Neuronal stem cell (in vitro differentiated cells): Measurements from ENCODE around the gene DZIP1.

Source experiments
- DNase-seq: peaks from one replicate; pipeline ENCODE4 v3.0.0-alpha.2; 2013; ENCODE audit warnings: low spot score
- H2AFZ ChIP-seq: one replicate; pipeline ENCODE4 v1.6.1; 2013; ENCODE audit warnings: mild to moderate bottlenecking, low read length, inconsistent platforms
- H2AK5ac ChIP-seq: 2 replicates; pipeline ENCODE4 v1.6.1; 2013; ENCODE audit warnings: low read depth, mild to moderate bottlenecking, inconsistent platforms, low read length, moderate library complexity, mixed read lengths
- H2BK120ac ChIP-seq: 2 replicates; pipeline ENCODE4 v1.6.1; 2013; ENCODE audit warnings: low read depth, mild to moderate bottlenecking, inconsistent platforms, low read length, moderate library complexity, mixed read lengths
- H2BK12ac ChIP-seq: one replicate; pipeline ENCODE4 v1.6.1; 2013; ENCODE audit warnings: low read length, inconsistent platforms
- H2BK15ac ChIP-seq: 2 replicates; pipeline ENCODE4 v1.6.1; 2013; ENCODE audit warnings: mild to moderate bottlenecking, low read length, inconsistent platforms, mixed read lengths
- H2BK5ac ChIP-seq: one replicate; pipeline ENCODE4 v1.6.1; 2013; ENCODE audit warnings: inconsistent platforms, mild to moderate bottlenecking, low read length, moderate library complexity
- H3K14ac ChIP-seq: one replicate; pipeline ENCODE4 v1.6.1; 2013; ENCODE audit warnings: low read length, inconsistent platforms
- H3K18ac ChIP-seq: 2 replicates; pipeline ENCODE4 v1.6.1; 2013; ENCODE audit warnings: low read length, inconsistent platforms
- H3K23ac ChIP-seq: 2 replicates; pipeline ENCODE4 v1.6.1; 2013; ENCODE audit warnings: low read depth, mild to moderate bottlenecking, mixed read lengths, low read length, inconsistent platforms; ENCODE audit not compliant: poor library complexity
- H3K27ac ChIP-seq: replicated peaks from 3 replicates; pipeline ENCODE4 v1.5.1; 2013; ENCODE audit warnings: low read length, inconsistent platforms
- H3K27me3 ChIP-seq, 3 experiments: 2 replicates each; pipeline ENCODE4 v1.6.1; 2013; ENCODE audit warnings: low read length in 3 of 3, mild to moderate bottlenecking in 2 of 3, inconsistent platforms in 1 of 3, low read depth in 1 of 3, mixed read lengths in 1 of 3, moderate library complexity in 1 of 3; ENCODE audit not compliant: control insufficient read depth in 3 of 3, insufficient read depth in 3 of 3
- H3K36me3 ChIP-seq, 2 donors: replicated peaks in 1 of 2; 2 replicates each; pipeline ENCODE4 v1.6.1; 2013; ENCODE audit warnings: low read length in 2 of 2; ENCODE audit not compliant: control insufficient read depth in 2 of 2, insufficient read depth in 2 of 2
- H3K4ac ChIP-seq: 2 replicates; pipeline ENCODE4 v1.6.1; 2013; ENCODE audit warnings: inconsistent platforms, mild to moderate bottlenecking, low read length, moderate library complexity
- H3K4me1 ChIP-seq, 2 donors: 1 replicate in 1 of 2; 2 replicates in 1 of 2; pipeline ENCODE4 v1.6.1; 2013; ENCODE audit warnings: low read length in 2 of 2, low read depth in 1 of 2; ENCODE audit not compliant: control insufficient read depth in 2 of 2, insufficient read depth in 1 of 2
- H3K4me2 ChIP-seq: one replicate; pipeline ENCODE4 v1.6.1; 2013; ENCODE audit warnings: mild to moderate bottlenecking, low read length, inconsistent platforms; ENCODE audit not compliant: insufficient read depth, poor library complexity, severe bottlenecking
- H3K4me3 ChIP-seq, 2 donors: 2 replicates each; pipeline ENCODE4 v1.5.1; 2013; ENCODE audit warnings: low read length in 2 of 2, mild to moderate bottlenecking in 2 of 2, inconsistent platforms in 1 of 2, moderate library complexity in 1 of 2
- H3K79me1 ChIP-seq: one replicate; pipeline ENCODE4 v1.6.1; 2013; ENCODE audit warnings: low read depth, mild to moderate bottlenecking, inconsistent platforms, low read length, moderate library complexity
- H3K9ac ChIP-seq: one replicate; pipeline ENCODE4 v1.6.1; 2013; ENCODE audit warnings: mild to moderate bottlenecking, low read depth, low read length, inconsistent platforms; ENCODE audit not compliant: poor library complexity
- H3K9me3 ChIP-seq, 2 donors: replicated peaks in 1 of 2; 2 replicates each; pipeline versions ENCODE3 to v1.6.1; 2013; ENCODE audit warnings: low read length in 2 of 2, mild to moderate bottlenecking in 2 of 2, inconsistent platforms in 1 of 2, low read depth in 1 of 2, mixed read lengths in 1 of 2, moderate library complexity in 1 of 2; ENCODE audit not compliant: control insufficient read depth in 2 of 2, insufficient read depth in 1 of 2
- H4K8ac ChIP-seq: one replicate; pipeline ENCODE4 v1.6.1; 2013; ENCODE audit warnings: low read depth, mild to moderate bottlenecking, inconsistent platforms, low read length, moderate library complexity
- H4K91ac ChIP-seq: one replicate; pipeline ENCODE4 v1.6.1; 2013; ENCODE audit warnings: low read length, low read depth, mild to moderate bottlenecking, inconsistent platforms; ENCODE audit not compliant: poor library complexity
- WGBS, 2 donors: extraction: QIAGEN DNeasy Blood & Tissue Kit; methylation state at CpG; one replicate each; pipeline ENCODE4 v1.1.7; 2013; ENCODE audit warnings: missing lambda C conversion rate in 2 of 2, mixed read lengths in 1 of 2; ENCODE audit not compliant: insufficient read length in 2 of 2, insufficient replicate concordance in 1 of 2; ENCODE audit errors: extremely low coverage in 2 of 2; 5-methylcytosine and 5-hydroxymethylcytosine counted together

DZIP1 gene

GRCh38 chr13:95552539-95553441 is 91.7 kb downstream of the DZIP1 start, which contains the start of gene CLDN10:
CLDN10 (plus strand) TSS chr13:95552720; CDS start chr13:95552754, 34 bp downstream.
- Histone ChIP-seq H4K91ac (no peak within 1 kb of the TSS), H3K18ac (peak within 1 kb of the TSS; percentile 91), H3K23ac (no peak within 1 kb of the TSS), H4K8ac (no peak within 1 kb of the TSS), H2BK5ac (no peak within 1 kb of the TSS), H3K27me3 (peaks cover 0 to 74% (median 7%) of the 10 kb centered on the region in 3 experiments), H3K4me1 (peaks cover 0 to 2% of the 10 kb centered on the region in 2 donors), H2BK120ac (no peak within 1 kb of the TSS), H3K9ac (peak within 1 kb of the TSS; percentile 87), H3K79me1 (peaks cover 2% of the 10 kb centered on the region), H3K36me3 (no peaks in the 10 kb centered on the region), H3K27ac (no peak within 1 kb of the TSS), H2AK5ac (no peak within 1 kb of the TSS), H2BK15ac (peak within 1 kb of the TSS; percentile 35), H3K4ac (no peak within 1 kb of the TSS), H3K14ac (peak within 1 kb of the TSS; percentile 82), H3K4me2 (peak within 1 kb of the TSS; percentile 63), H2AFZ (peak within 1 kb of the TSS; percentile 78), H3K9me3 (no peaks in the 10 kb centered on the region), H2BK12ac (no peak within 1 kb of the TSS), H3K4me3 (peak within 1 kb of the TSS in 1 of 2 donors; percentile 93)
- WGBS, 2 donors = no CpG with 5 or more reads among the region's 70 CpGs
- peak; percentile 77 for DNase-seq

- Histone ChIP-seq H3K27me3 (peaks cover 0 to 74% (median 7%) of the 10 kb centered on the region in 3 experiments), H2BK12ac (no peak overlapping the region), H2AK5ac (no peak overlapping the region)
Measured at GRCh38 chr13:95552208-95552538, 92.3 kb downstream of the DZIP1 start.

GRCh38 chr13:95547531-95548167 is 96.9 kb downstream of the DZIP1 start:
- Histone ChIP-seq H3K27ac (no peak overlapping the region), H3K4ac (no peak overlapping the region), H4K8ac (no peak overlapping the region), H3K4me2 (no peak overlapping the region), H3K36me3 (no peaks in the 10 kb centered on the region), H3K9ac (no peak overlapping the region), H2AK5ac (no peak overlapping the region), H2BK12ac (no peak overlapping the region), H2BK5ac (no peak overlapping the region), H4K91ac (no peak overlapping the region), H3K9me3 (no peaks in the 10 kb centered on the region), H3K27me3 (peaks cover 0 to 43% (median under 1%) of the 10 kb centered on the region in 3 experiments), H2AFZ (no peak overlapping the region), H3K4me3 (no peak overlapping the region), H3K4me1 (peaks cover 0 to 2% of the 10 kb centered on the region in 2 donors), H3K14ac (no peak overlapping the region), H2BK15ac (no peak overlapping the region), H3K23ac (no peak overlapping the region), H2BK120ac (no peak overlapping the region), H3K79me1 (no peaks in the 10 kb centered on the region), H3K18ac (no peak overlapping the region)
- no CpG with 5 or more reads among the region's 6 CpGs for WGBS, 2 donors
- DNase-seq = no peak

More at GRCh38 chr13:95552208-95552538, 92.3 kb downstream of the DZIP1 start:
- H3K9ac ChIP-seq = no peak overlapping the region
- no peak overlapping the region for H2BK5ac ChIP-seq
- no peak overlapping the region for H3K14ac ChIP-seq
- peaks cover 2% of the 10 kb centered on the region for H3K79me1 ChIP-seq
- H3K4me1 ChIP-seq = peaks cover 0 to 2% of the 10 kb centered on the region in 2 donors
- H3K4me3 ChIP-seq = no peak overlapping the region
- no peak for DNase-seq
- H3K18ac ChIP-seq = peak overlapping the region; percentile 58
- H2BK15ac ChIP-seq = no peak overlapping the region
- H3K9me3 ChIP-seq = no peaks in the 10 kb centered on the region
- no peak overlapping the region for H3K27ac ChIP-seq
- H3K4me2 ChIP-seq = peak overlapping the region; percentile 63
- H2AFZ ChIP-seq = peak overlapping the region; percentile 78
- H3K23ac ChIP-seq = no peak overlapping the region
- H3K36me3 ChIP-seq = no peaks in the 10 kb centered on the region
- no CpG with 5 or more reads among the region's 17 CpGs for WGBS, 2 donors
- no peak overlapping the region for H4K91ac ChIP-seq
- H4K8ac ChIP-seq = no peak overlapping the region
- H3K4ac ChIP-seq = no peak overlapping the region
- H2BK120ac ChIP-seq = no peak overlapping the region

- WGBS, 2 donors = no CpG with 5 or more reads among the region's 3 CpGs
- DNase-seq = no peak
- H4K8ac ChIP-seq = no peak overlapping the region
Measured at GRCh38 chr13:95546919-95547318, 97.6 kb downstream of the DZIP1 start.

More at GRCh38 chr13:95546919-95547318, 97.6 kb downstream of the DZIP1 start:
- Histone ChIP-seq H3K4me1 (peaks cover 0 to under 1% of the 10 kb centered on the region in 2 donors), H3K4me2 (no peak overlapping the region), H3K79me1 (no peaks in the 10 kb centered on the region), H3K23ac (no peak overlapping the region), H2BK5ac (no peak overlapping the region), H3K36me3 (no peaks in the 10 kb centered on the region), H3K4me3 (no peak overlapping the region), H3K14ac (no peak overlapping the region), H3K9ac (no peak overlapping the region), H3K18ac (no peak overlapping the region), H3K27ac (no peak overlapping the region), H2BK12ac (no peak overlapping the region), H2AFZ (no peak overlapping the region), H3K9me3 (no peaks in the 10 kb centered on the region), H3K27me3 (peaks cover 0 to 39% (median 0%) of the 10 kb centered on the region in 3 experiments), H4K91ac (no peak overlapping the region), H2AK5ac (no peak overlapping the region), H2BK120ac (no peak overlapping the region), H3K4ac (no peak overlapping the region), H2BK15ac (no peak overlapping the region)
